Activated naive CD4-positive, alpha-beta T cell treated with anti-CD3 and anti-CD28 coated beads, Interleukin-2, amount 50 U/mL, for 72 hours (primary cell): Measurements from ENCODE around the gene STK17B. TPM values are rescaled to one million over a fixed set of nuclear protein-coding genes. Genes with fewer than 3 reads are reported as not detected.
"Not testable (repeated sequence)": the region's sequence is repeated elsewhere in the genome, so short reads cannot be mapped to it uniquely, and the experiment has no call there.

Source experiments
- ATAC-seq, 2 donors: fragments of 150-1000 bp; cut with Tn5 transposase; 2 replicates each; pipeline ENCODE4 v1.10.0; 2021; ENCODE audit warnings: mild to moderate bottlenecking in 2 of 2, moderate library complexity in 2 of 2
- DNase-seq, 2 donors: peaks; one replicate each; pipeline ENCODE4 v3.0.0; 2021 to 2022; ENCODE audit warnings: low spot score in 2 of 2
- H3K27ac Mint-ChIP-seq, 2 donors: one replicate each; pipeline ENCODE4 v1.8.0; 2022; ENCODE audit warnings: mild to moderate bottlenecking in 2 of 2, mixed read lengths in 2 of 2
- H3K36me3 Mint-ChIP-seq, 2 donors: one replicate each; pipeline ENCODE4 v1.8.0; 2022; ENCODE audit warnings: mixed read lengths in 2 of 2
- H3K9me3 Mint-ChIP-seq, 2 donors: one replicate each; pipeline ENCODE4 v1.8.0; 2022; ENCODE audit warnings: mixed read lengths in 2 of 2
- total RNA-seq, 2 donors: library from RNA; stranded (reverse); gene quantifications; one replicate each; pipeline ENCODE4 v1.2.3, GENCODE V29; 2022

STK17B gene
- total RNA-seq, 2 donors from 2014 or later = 164 to 240 TPM

DNA sequence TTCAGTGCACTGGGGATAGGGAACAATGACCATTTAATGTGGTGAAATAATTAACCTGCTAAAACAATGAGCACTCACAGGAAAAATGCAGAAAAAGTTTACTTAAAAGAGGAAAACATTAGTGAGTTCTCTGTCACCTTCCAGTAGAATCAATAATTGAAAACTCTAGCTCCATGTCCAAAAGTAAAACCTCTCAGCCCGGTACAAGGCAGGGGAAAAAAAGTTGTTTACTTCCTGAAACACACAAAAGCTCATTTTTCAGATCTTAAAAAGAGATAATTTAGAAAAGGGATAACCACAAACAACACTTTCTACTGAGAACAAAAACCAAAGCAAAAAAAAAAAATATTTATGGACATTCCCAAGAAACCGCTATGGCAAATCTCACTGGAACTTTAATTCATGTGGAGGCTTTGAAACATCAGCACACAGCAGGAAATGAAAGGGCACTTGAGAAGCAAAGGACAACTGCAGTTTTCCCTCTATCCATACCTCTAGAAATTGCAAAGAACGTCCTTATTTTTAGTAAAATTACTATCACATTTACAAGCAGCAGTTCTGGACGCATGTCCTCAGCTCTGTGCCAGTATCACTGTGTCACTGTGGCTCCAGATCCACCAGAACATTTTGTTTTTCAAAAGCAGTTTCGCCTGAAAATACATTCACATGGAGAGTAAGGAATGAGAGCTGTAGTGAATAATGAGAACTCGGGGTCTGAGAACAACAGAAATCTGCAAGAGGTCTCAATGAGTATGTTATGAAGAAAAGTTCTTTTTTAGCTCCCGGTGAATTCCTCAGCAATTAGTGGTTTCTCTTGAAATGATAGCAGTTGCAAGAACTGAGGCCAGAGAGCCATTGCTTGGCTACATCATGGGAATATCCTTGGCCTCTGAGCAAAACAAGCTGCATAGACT lies 58.1 kb downstream of the STK17B start:
- Mint-ChIP-seq H3K9me3 (no peaks in the 10 kb centered on the region), H3K36me3 (no peaks in the 10 kb centered on the region), H3K27ac (no peak overlapping the region)
- ATAC-seq (no peak), DNase-seq (no peak)

- no peak for DNase-seq
- H3K36me3 Mint-ChIP-seq = no peaks in the 10 kb centered on the region
- H3K27ac Mint-ChIP-seq = no peak overlapping the region
- no peaks in the 10 kb centered on the region for H3K9me3 Mint-ChIP-seq
- ATAC-seq = no peak
Observed at GRCh38 chr2:196112418-196113034, 58.9 kb downstream of the STK17B start.

GRCh38 chr2:196108604-196109003 lies 62.8 kb downstream of the STK17B start:
- DNase-seq (no peak), ATAC-seq (no peak)
- Mint-ChIP-seq H3K27ac (no peak overlapping the region), H3K36me3 (peaks cover 6 to 9% of the 10 kb centered on the region in 2 donors), H3K9me3 (peaks cover 3 to 5% of the 10 kb centered on the region in 2 donors)

DNA sequence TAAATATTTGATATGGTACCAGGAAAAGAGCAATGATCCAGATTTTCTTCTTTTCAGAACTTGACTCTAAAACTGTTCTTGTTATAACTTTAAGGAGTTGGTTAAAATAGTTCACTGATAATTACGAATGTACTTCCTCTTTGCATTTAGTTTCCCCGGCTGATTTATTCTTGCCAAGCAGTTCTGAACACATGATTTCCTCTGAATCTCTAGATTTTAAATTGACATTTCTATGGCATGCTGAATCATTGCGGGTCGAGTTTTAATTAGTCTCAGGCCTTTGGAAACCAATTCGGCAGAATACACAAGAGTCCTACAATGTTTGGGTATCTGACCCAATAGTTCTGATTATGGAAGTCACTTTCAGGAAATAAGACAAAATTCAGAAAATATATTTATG lies 65.4 kb downstream of the STK17B start:
- Mint-ChIP-seq H3K36me3 (peaks cover 6 to 10% of the 10 kb centered on the region in 2 donors), H3K9me3 (peaks cover 3 to 9% of the 10 kb centered on the region in 2 donors), H3K27ac (peak overlapping the region in 1 of 2 donors; percentile 83)
- ATAC-seq (peak in 1 of 2 donors; percentile 13), DNase-seq (no peak)

- DNase-seq = no peak
- ATAC-seq = no peak
- no peak overlapping the region for H3K27ac Mint-ChIP-seq
- peaks cover 6 to 10% of the 10 kb centered on the region in 2 donors for H3K36me3 Mint-ChIP-seq
- H3K9me3 Mint-ChIP-seq = peaks cover 3 to 15% of the 10 kb centered on the region in 2 donors
Observed at GRCh38 chr2:196104066-196104465, 67.3 kb downstream of the STK17B start.

- H3K9me3 Mint-ChIP-seq = peaks cover 3 to 15% of the 10 kb centered on the region in 2 donors
- H3K27ac Mint-ChIP-seq = no peak overlapping the region
- no peak for DNase-seq
- ATAC-seq = no peak
- H3K36me3 Mint-ChIP-seq = peaks cover 6 to 10% of the 10 kb centered on the region in 2 donors
Observed at GRCh38 chr2:196103626-196104025, 67.8 kb downstream of the STK17B start.

- DNase-seq (peak in 1 of 2 donors; percentile 35), ATAC-seq (peak; percentile 95 to 96)
- Mint-ChIP-seq H3K9me3 (peaks cover under 1 to 12% of the 10 kb centered on the region in 2 donors), H3K27ac (peak overlapping the region; percentile 51 to 58), H3K36me3 (peaks cover 2 to 8% of the 10 kb centered on the region in 2 donors)
Observed at GRCh38 chr2:196101325-196101991, 69.9 kb downstream of the STK17B start.

- Mint-ChIP-seq H3K27ac (no peak overlapping the region), H3K9me3 (peaks cover 0 to 10% of the 10 kb centered on the region in 2 donors), H3K36me3 (peaks cover 0 to 6% of the 10 kb centered on the region in 2 donors)
- DNase-seq = no peak
- no peak for ATAC-seq
Observed at GRCh38 chr2:196099916-196100315, 71.5 kb downstream of the STK17B start.

- H3K9me3 Mint-ChIP-seq = peaks cover 0 to 8% of the 10 kb centered on the region in 2 donors
- ATAC-seq = no peak
Observed at GRCh38 chr2:196097864-196098660, 73.3 kb downstream of the STK17B start.

GRCh38 chr2:196096982-196097745 lies 74.2 kb downstream of the STK17B start:
- H3K36me3 Mint-ChIP-seq = peaks cover 6 to 14% of the 10 kb centered on the region in 2 donors
- H3K27ac Mint-ChIP-seq = no peak overlapping the region
- DNase-seq (no peak), ATAC-seq (no peak)
- H3K9me3 Mint-ChIP-seq = peaks cover under 1 to 6% of the 10 kb centered on the region in 2 donors

More at GRCh38 chr2:196097864-196098660, 73.3 kb downstream of the STK17B start:
- DNase-seq = no peak
- no peak overlapping the region for H3K27ac Mint-ChIP-seq
- H3K36me3 Mint-ChIP-seq = peaks cover 0 to 14% of the 10 kb centered on the region in 2 donors

GRCh38 chr2:196096264-196096663 lies 75.1 kb downstream of the STK17B start:
- no peak for DNase-seq
- Mint-ChIP-seq H3K9me3 (peaks cover 6 to 8% of the 10 kb centered on the region in 2 donors), H3K36me3 (peaks cover 9 to 20% of the 10 kb centered on the region in 2 donors), H3K27ac (no peak overlapping the region)
- no peak for ATAC-seq

GRCh38 chr2:196089448-196089847 lies 81.9 kb downstream of the STK17B start:
- H3K36me3 Mint-ChIP-seq = peaks cover 19 to 28% of the 10 kb centered on the region in 2 donors
- H3K27ac Mint-ChIP-seq, DNase-seq, ATAC-seq: not testable (repeated sequence)
- H3K9me3 Mint-ChIP-seq = peaks cover 8 to 15% of the 10 kb centered on the region in 2 donors

GRCh38 chr2:196088203-196088602 lies 83.2 kb downstream of the STK17B start:
- H3K36me3 Mint-ChIP-seq = peaks cover 23 to 41% of the 10 kb centered on the region in 2 donors
- peaks cover 8 to 15% of the 10 kb centered on the region in 2 donors for H3K9me3 Mint-ChIP-seq
- ATAC-seq = no peak
- no peak for DNase-seq
- H3K27ac Mint-ChIP-seq = no peak overlapping the region

DNA sequence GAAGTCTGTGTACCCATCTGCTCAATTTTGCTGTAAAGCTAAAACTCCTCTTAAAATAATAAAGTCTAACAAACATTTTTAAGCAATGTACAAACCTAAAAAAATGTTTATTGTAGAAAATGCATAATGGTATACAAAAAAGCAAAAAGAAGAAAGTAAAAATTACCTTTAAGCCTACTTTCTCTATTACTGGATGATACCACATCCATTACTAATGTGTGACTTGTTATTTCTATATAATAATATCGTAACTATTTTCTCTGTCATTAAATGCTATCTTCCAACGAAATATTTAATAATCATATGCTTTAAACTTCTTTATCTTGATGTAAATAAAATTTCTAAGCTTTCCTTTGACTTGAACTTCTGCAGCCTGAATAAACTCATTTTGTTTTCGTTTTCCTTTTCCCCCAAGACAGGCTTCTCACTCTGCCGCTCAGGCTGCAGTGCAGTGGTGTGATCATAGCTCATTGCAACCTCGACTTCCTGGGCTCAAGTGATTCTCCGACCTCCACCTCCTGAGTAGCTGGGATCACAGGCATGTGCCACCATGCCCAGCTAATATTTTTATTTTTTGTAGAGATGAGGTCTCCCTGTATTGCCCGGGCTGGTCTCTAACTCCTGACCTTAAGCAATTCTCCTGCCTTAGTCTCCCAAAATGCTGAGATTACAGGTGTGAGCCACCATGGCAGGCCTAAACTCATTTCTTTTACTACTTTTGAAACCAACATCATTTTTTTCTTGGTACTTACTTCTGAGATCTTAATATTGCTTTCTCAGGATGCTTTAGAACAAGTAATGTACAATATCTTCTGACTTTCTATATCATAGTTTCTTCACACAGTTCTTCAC lies 84.6 kb downstream of the STK17B start:
- no peak for ATAC-seq
- Mint-ChIP-seq H3K27ac (peak overlapping the region in 1 of 2 donors; percentile 46), H3K36me3 (peaks cover 32 to 46% of the 10 kb centered on the region in 2 donors), H3K9me3 (peaks cover 16 to 28% of the 10 kb centered on the region in 2 donors)
- DNase-seq = no peak

GRCh38 chr2:196083601-196084000 lies 87.8 kb downstream of the STK17B start:
- DNase-seq (no peak), ATAC-seq (no peak)
- H3K27ac Mint-ChIP-seq = no peak overlapping the region
- H3K9me3 Mint-ChIP-seq = peaks cover 13 to 23% of the 10 kb centered on the region in 2 donors
- H3K36me3 Mint-ChIP-seq = peaks cover 31 to 40% of the 10 kb centered on the region in 2 donors
